HEK293T (cell line): ENCODE measurements around the gene GMDS.

Experiments used
- CTCF ChIA-PET: fragments of 350-600 bp; formaldehyde crosslinking; extraction: SDS; loops from one replicate; lab custom pipeline; 2021; ENCODE audit warnings: antibody characterized with exemption, inconsistent platforms; lab: Yijun Ruan, JAX
- POLR2A ChIA-PET: fragments of 350-600 bp; formaldehyde crosslinking; extraction: SDS; loops from one replicate; lab custom pipeline; 2020; ENCODE audit warnings: antibody characterized with exemption, inconsistent platforms; lab: Yijun Ruan, JAX
- DNase-seq: peaks from one replicate; pipeline ENCODE4 v3.0.0; 2012; ENCODE audit warnings: mixed read lengths; ENCODE audit errors: extremely low spot score
- ARNT ChIP-seq: fragments of 450-650 bp; IDR thresholded peaks from 2 replicates; pipeline ENCODE4 v1.6.1; 2017; ENCODE audit warnings: mild to moderate bottlenecking
- BHLHE40 ChIP-seq: fragments of 450-650 bp; IDR thresholded peaks from 2 replicates; pipeline ENCODE4 v1.6.1; 2016; ENCODE audit warnings: mild to moderate bottlenecking, moderate library complexity, borderline replicate concordance
- CTBP1 ChIP-seq: fragments of 450-650 bp; IDR thresholded peaks from 2 replicates; pipeline ENCODE4 v1.6.1; 2016; ENCODE audit warnings: borderline replicate concordance
- ELF4 ChIP-seq: fragments of 450-650 bp; IDR thresholded peaks from 2 replicates; pipeline ENCODE4 v1.6.1; 2017; ENCODE audit warnings: antibody characterized with exemption
- FOXA1 ChIP-seq: fragments of 450-650 bp; IDR thresholded peaks from 2 replicates; pipeline ENCODE4 v1.6.1; 2016; ENCODE audit warnings: mild to moderate bottlenecking
- FOXK2 ChIP-seq: fragments of 450-650 bp; IDR thresholded peaks from 2 replicates; pipeline ENCODE4 v1.6.1; 2016; ENCODE audit warnings: mild to moderate bottlenecking
- FOXM1 ChIP-seq: fragments of 450-650 bp; IDR thresholded peaks from 2 replicates; pipeline ENCODE4 v1.6.1; 2017; ENCODE audit warnings: mild to moderate bottlenecking, borderline replicate concordance
- HDGF ChIP-seq: fragments of 450-650 bp; IDR thresholded peaks from 2 replicates; pipeline ENCODE4 v1.6.1; 2017; ENCODE audit warnings: antibody characterized with exemption, borderline replicate concordance
- L3MBTL2 ChIP-seq: fragments of 450-650 bp; conservative IDR thresholded peaks from 2 replicates; pipeline ENCODE4 v1.6.1; 2016; ENCODE audit warnings: mild to moderate bottlenecking
- LEF1 ChIP-seq: fragments of 450-650 bp; IDR thresholded peaks from 2 replicates; pipeline ENCODE4 v1.6.1; 2017; ENCODE audit warnings: mild to moderate bottlenecking, borderline replicate concordance
- NFRKB ChIP-seq: fragments of 450-650 bp; IDR thresholded peaks from 2 replicates; pipeline ENCODE4 v1.6.1; 2016; ENCODE audit warnings: mild to moderate bottlenecking, moderate library complexity
- SP1 ChIP-seq: fragments of 450-650 bp; IDR thresholded peaks from 2 replicates; pipeline ENCODE4 v1.6.1; 2017
- SUZ12 ChIP-seq: fragments of 450-650 bp; IDR thresholded peaks from 2 replicates; pipeline ENCODE4 v1.6.1; 2016; ENCODE audit warnings: mild to moderate bottlenecking
- TARDBP ChIP-seq: fragments of 450-650 bp; IDR thresholded peaks from 2 replicates; pipeline ENCODE4 v1.6.1; 2016
- ZNF384 ChIP-seq: fragments of 450-650 bp; IDR thresholded peaks from 2 replicates; pipeline ENCODE4 v1.6.1; 2016
- TF ChIP-seq, protein P1 (sequence below): fragments of 450-650 bp; IDR thresholded peaks from 2 replicates; pipeline ENCODE4 v1.6.1; 2016

The GMDS gene

DNA sequence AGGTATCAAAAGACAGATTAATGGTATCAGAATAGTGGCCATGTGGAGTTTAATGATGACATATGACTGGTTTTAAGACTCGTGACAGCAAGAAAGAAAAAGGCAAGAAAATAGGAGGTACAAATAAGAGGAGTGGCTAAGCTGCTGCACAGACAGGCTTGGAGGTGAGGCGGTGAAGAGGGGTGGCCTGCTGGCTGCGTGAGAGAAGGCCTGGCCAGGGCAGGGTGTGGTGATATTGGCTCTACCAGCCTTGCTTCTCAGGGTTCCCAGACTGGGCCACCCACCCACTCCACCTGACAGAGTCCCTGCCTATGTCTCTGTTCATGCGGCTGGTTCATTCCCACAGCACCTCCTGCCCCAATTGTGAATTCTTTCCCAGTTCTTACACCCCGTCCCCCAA is 529.0 kb downstream of the GMDS start:
- CTCF ChIA-PET = no interaction called here
- no peak for TF ChIP-seq L3MBTL2
- POLR2A ChIA-PET = interaction anchor here (2.1 kb wide), 1 partner anchor 110 kb away, joined by 6 read pairs; no protein-coding TSS in a partner anchor
- DNase-seq = no peak

DNA sequence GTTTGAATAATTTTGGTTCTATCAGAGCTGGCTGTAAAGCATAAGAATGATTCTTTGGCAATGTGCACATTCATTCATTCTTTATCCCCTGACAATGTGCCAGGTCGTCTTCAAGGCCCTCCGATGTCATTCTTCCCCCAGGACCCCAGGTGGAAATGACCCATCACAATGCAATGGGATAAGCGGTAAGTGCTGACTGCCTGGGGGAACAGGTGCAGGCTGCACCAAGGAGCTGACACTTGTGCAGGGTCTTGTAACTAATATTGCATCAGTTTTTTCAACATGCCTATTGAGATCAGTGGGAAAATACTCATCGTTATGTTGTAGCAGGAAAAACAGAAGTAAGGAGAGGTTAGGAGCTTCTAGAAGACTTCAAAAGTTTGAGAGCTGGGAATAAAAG is 530.1 kb downstream of the GMDS start:
- no peak for DNase-seq
- no peak for TF ChIP-seq SP1
- no peak for TF ChIP-seq FOXM1
- TF ChIP-seq FOXA1 = no peak
- no peak for TF ChIP-seq HDGF
- TF ChIP-seq TARDBP = no peak
- no peak for TF ChIP-seq CTBP1
- no peak for TF ChIP-seq ELF4
- TF ChIP-seq L3MBTL2 = no peak
- TF ChIP-seq NFRKB = no peak
- TF ChIP-seq SUZ12 = no peak
- no peak for TF ChIP-seq FOXK2
- no peak for TF ChIP-seq LEF1
- no peak for TF ChIP-seq BHLHE40
- ChIA-PET CTCF (no interaction called here), POLR2A (interaction anchor here (0.8 kb wide), 1 partner anchor 12 kb away, joined by 3 read pairs; no protein-coding TSS in a partner anchor)

GRCh38 chr6:1714654-1715053 is 530.8 kb downstream of the GMDS start:
- POLR2A ChIA-PET = no interaction called here
- CTCF ChIA-PET = no interaction called here
- no peak for DNase-seq
- TF ChIP-seq SP1 (no peak), TARDBP (no peak), BHLHE40 (no peak), FOXM1 (no peak), FOXA1 (no peak), L3MBTL2 (no peak), HDGF (no peak), SUZ12 (no peak), ZNF384 (no peak), ARNT (no peak), NFRKB (no peak)

DNA sequence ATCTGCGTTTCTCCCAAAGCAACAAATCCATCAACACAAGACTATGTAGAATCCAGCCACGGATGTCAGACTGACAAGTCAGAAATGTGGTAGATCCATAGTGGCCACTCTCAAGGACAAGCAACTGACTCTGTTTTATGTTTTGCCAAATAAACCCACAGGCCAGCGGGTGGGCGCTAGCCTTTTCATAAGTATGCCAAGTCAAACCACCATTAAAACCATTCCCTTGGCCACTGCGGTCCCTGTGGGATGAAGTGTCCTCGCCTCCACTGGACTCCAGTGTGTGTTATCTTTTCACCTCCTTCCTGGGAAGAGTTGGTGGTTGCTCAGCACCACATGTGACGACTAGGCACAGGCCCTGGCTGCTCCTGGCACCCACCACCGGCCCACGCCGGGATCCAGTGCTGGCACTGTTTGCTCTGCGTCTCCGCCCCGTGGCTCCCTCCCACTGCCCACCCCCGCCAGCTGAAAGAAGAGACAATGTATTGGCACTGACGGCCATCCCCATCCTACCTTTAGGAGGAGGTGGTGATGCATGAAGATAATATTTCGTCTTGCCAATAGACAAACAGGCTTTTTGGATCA is 532.3 kb downstream of the GMDS start:
- ChIA-PET POLR2A (interaction anchor here (0.9 kb wide), 1 partner anchor 106 kb away, joined by 3 read pairs; no protein-coding TSS in a partner anchor), CTCF (interaction anchor here (0.9 kb wide), 1 partner anchor 10 kb away, joined by 3 read pairs; no protein-coding TSS in a partner anchor)
- TF ChIP-seq SUZ12 = no peak
- TF ChIP-seq HDGF = no peak
- TF ChIP-seq SP1 = no peak
- TF ChIP-seq, protein P1, sequence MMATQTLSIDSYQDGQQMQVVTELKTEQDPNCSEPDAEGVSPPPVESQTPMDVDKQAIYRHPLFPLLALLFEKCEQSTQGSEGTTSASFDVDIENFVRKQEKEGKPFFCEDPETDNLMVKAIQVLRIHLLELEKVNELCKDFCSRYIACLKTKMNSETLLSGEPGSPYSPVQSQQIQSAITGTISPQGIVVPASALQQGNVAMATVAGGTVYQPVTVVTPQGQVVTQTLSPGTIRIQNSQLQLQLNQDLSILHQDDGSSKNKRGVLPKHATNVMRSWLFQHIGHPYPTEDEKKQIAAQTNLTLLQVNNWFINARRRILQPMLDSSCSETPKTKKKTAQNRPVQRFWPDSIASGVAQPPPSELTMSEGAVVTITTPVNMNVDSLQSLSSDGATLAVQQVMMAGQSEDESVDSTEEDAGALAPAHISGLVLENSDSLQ = no peak
- TF ChIP-seq L3MBTL2 = no peak
- TF ChIP-seq LEF1 = no peak
- no peak for TF ChIP-seq TARDBP
- TF ChIP-seq ZNF384 = no peak
- no peak for TF ChIP-seq ELF4
- TF ChIP-seq BHLHE40 = no peak
- TF ChIP-seq FOXM1 = no peak
- TF ChIP-seq ARNT = no peak
- TF ChIP-seq FOXA1 = no peak
- TF ChIP-seq NFRKB = no peak
- TF ChIP-seq FOXK2 = no peak
- TF ChIP-seq CTBP1 = no peak
- DNase-seq = no peak

DNA sequence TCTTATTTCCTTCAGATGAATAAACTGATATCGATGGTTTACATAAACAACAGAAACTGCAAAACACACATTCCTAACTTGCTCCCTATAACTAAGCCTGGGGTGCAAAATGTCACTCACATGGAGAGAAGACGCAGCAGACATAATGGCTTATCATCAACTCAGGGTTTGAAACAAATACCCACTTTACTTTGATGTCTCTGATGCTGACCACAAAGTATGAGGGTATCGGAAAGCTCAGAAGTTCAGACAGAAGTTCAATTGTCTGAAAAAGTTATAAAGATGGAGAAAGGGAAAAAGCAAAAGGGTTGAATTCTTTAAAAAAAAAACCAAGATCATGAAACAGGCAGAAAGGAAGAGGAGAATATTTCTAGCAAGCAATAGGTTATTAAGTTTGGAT is 533.0 kb downstream of the GMDS start:
- POLR2A ChIA-PET = interaction anchor here (0.9 kb wide), 1 partner anchor 105 kb away, joined by 3 read pairs; no protein-coding TSS in a partner anchor
- CTCF ChIA-PET = interaction anchor here (0.9 kb wide), 1 partner anchor 9 kb away, joined by 3 read pairs; no protein-coding TSS in a partner anchor
- DNase-seq = no peak
- TF ChIP-seq SUZ12 (no peak), HDGF (no peak), CTBP1 (no peak), L3MBTL2 (no peak), FOXK2 (no peak), TARDBP (no peak), LEF1 (no peak), SP1 (no peak), ZNF384 (no peak), FOXA1 (no peak), ELF4 (no peak), NFRKB (no peak), BHLHE40 (no peak), ARNT (no peak), FOXM1 (no peak)
- TF ChIP-seq, protein P1 = no peak

DNA sequence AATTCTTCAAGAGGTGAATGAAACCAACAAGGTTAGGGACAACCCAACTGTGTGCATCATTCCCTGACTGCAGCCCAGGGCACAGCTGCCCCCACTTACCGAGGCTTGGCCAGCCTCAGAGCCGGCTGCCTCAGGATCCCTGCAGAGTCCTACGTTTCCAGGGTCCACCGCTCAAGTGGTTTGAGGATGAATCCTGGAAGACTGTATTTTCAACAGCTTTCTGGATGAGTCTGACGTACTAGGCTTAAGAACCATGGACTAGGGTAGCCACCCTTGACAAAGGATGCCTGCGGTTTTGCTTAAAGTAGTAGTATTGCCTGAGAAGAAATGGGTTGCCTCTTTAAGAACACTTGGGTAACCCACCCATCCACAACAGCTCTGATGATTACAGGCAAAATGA is 534.3 kb downstream of the GMDS start:
- ChIA-PET POLR2A (interaction anchor here (1.5 kb wide), 1 partner anchor 9 kb away, joined by 3 read pairs; no protein-coding TSS in a partner anchor), CTCF (no interaction called here)
- no peak for DNase-seq
- TF ChIP-seq, protein P1 = no peak
